Ovary (tissue), 3 donors: ENCODE data around the gene TFG.

ENCODE experiments used
- CTCF ChIP-seq, 3 donors: fragments of 450-650 bp in 2 of 3; fragments of 200-600 bp in 1 of 3; IDR thresholded peaks; one replicate each; pipeline versions ENCODE4 v1.5.1 to v1.8.0; 2016 to 2022; ENCODE audit warnings: antibody characterized with exemption in 3 of 3, mild to moderate bottlenecking in 1 of 3
- EP300 ChIP-seq: sonication (generic); formaldehyde crosslinking; IDR thresholded peaks from one replicate; pipeline ENCODE4 v1.6.1; 2017; ENCODE audit warnings: antibody characterized with exemption
- POLR2A ChIP-seq: fragments of 450-650 bp; IDR thresholded peaks from one replicate; pipeline ENCODE4 v1.6.1; 2017; ENCODE audit warnings: antibody characterized with exemption, mild to moderate bottlenecking, moderate library complexity
- donor health status: DM: no; HTN: no; CAD: no.

DNA sequence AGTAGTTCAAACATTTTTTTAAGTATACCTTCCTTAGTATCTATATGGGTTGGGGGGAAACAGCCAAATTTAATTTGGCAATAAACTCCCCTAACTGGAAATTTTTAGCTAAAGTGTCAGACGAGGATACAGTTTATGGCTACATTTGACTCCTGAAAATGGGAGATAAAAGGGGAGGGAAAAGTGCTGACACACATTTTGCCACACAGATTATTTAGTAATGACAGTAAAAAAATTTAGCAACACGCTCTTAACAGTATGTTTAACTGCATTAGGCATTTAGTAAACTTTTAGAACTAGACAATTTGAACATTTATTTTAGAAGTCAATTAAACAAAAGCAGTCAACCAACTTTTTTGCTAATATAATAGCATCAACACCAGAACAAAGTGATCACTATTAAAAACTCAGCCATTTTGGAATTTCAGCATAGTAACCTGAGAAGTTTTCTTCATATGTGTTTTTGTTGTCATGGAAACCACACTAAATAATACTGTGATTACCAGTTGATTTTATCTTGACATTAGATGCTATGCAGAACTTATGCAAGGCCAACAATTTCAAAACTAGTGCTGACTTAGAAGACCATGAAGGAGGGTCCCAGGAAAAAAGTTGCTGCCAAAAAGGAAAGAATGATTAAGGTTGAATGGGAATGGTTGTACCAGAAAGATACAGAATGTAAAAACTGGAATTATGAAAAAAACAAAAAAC lies 47.0 kb upstream of the TFG start:
- TF ChIP-seq CTCF (IDR thresholded peaks at IDR 0.05): no peak
- no peak for TF ChIP-seq EP300
- no peak for TF ChIP-seq POLR2A
